Neural progenitor cell (in vitro differentiated cells): ENCODE data around the gene PAQR5. TPM values are rescaled to one million over a fixed set of nuclear protein-coding genes. Genes with fewer than 3 reads are reported as not detected.

Experiments
- DNase-seq: peaks from one replicate; pipeline ENCODE4 v3.0.0-alpha.2; 2016; ENCODE audit warnings: low spot score
- H2AFZ ChIP-seq: fragments of 200-600 bp; sonication (generic); replicated peaks from 2 replicates; pipeline ENCODE4 v1.6.1; 2016; ENCODE audit warnings: antibody characterized with exemption
- H3F3A ChIP-seq: fragments of 200-600 bp; sonication (generic); 2 replicates; pipeline ENCODE4 v1.6.1; 2016; ENCODE audit warnings: antibody characterized with exemption, low read depth
- H3K27ac ChIP-seq: fragments of 200-600 bp; sonication (generic); 2 replicates; pipeline ENCODE4 v1.5.1; 2016; ENCODE audit warnings: mild to moderate bottlenecking
- H3K27me3 ChIP-seq: fragments of 200-600 bp; sonication (generic); 2 replicates; pipeline ENCODE4 v1.6.1; 2016; ENCODE audit warnings: mild to moderate bottlenecking, moderate library complexity
- H3K36me3 ChIP-seq: fragments of 200-600 bp; sonication (generic); 2 replicates; pipeline ENCODE4 v1.5.1; 2016
- H3K4me1 ChIP-seq: fragments of 200-600 bp; sonication (generic); 2 replicates; pipeline ENCODE4 v1.6.1; 2016; ENCODE audit warnings: mixed run types
- H3K4me2 ChIP-seq: fragments of 200-600 bp; sonication (generic); 2 replicates; pipeline ENCODE4 v1.6.1; 2016
- H3K4me3 ChIP-seq: fragments of 200-600 bp; sonication (generic); 2 replicates; pipeline ENCODE4 v1.5.1; 2016
- H3K79me2 ChIP-seq: fragments of 200-600 bp; sonication (generic); 2 replicates; pipeline ENCODE4 v1.6.1; 2016; ENCODE audit warnings: low read depth
- H3K9ac ChIP-seq: fragments of 200-600 bp; sonication (generic); 2 replicates; pipeline ENCODE4 v1.6.1; 2016
- H3K9me3 ChIP-seq: fragments of 200-600 bp; sonication (generic); 2 replicates; pipeline ENCODE4 v1.5.1; 2016; ENCODE audit warnings: low read depth
- H4K20me1 ChIP-seq: fragments of 200-600 bp; sonication (generic); 2 replicates; pipeline ENCODE4 v1.6.1; 2016; ENCODE audit warnings: low read depth
- H3K27ac Mint-ChIP-seq: 3 replicates; pipeline ENCODE4 v1.8.0; 2021; ENCODE audit warnings: mixed read lengths
- H3K27me3 Mint-ChIP-seq: 2 replicates; pipeline ENCODE4 v1.8.0; 2022; ENCODE audit warnings: low read depth, mild to moderate bottlenecking, inconsistent platforms, moderate library complexity, mixed read lengths; ENCODE audit not compliant: insufficient read depth
- H3K36me3 Mint-ChIP-seq: 3 replicates; pipeline ENCODE4 v1.8.0; 2021; ENCODE audit warnings: mixed read lengths
- H3K4me1 Mint-ChIP-seq: 3 replicates; pipeline ENCODE4 v1.8.0; 2021; ENCODE audit warnings: mixed read lengths
- H3K4me3 Mint-ChIP-seq: 3 replicates; pipeline ENCODE4 v1.8.0; 2021; ENCODE audit warnings: mild to moderate bottlenecking, moderate library complexity, mixed read lengths
- H3K9me3 Mint-ChIP-seq: 3 replicates; pipeline ENCODE4 v1.8.0; 2020; ENCODE audit warnings: mixed read lengths
- CTCF ChIP-seq: fragments of 200-600 bp; sonication (generic); IDR thresholded peaks from 2 replicates; pipeline ENCODE4 v1.5.1; 2017; ENCODE audit warnings: antibody characterized with exemption, mild to moderate bottlenecking
- EZH2 ChIP-seq: fragments of 200-600 bp; sonication (generic); IDR thresholded peaks from 2 replicates; pipeline ENCODE4 v1.6.1; 2017; ENCODE audit warnings: antibody characterized with exemption, mild to moderate bottlenecking, moderate library complexity
- EZH2phosphoT487 ChIP-seq: fragments of 200-600 bp; sonication (generic); IDR thresholded peaks from 2 replicates; pipeline ENCODE4 v1.6.1; 2017; ENCODE audit warnings: antibody characterized with exemption
- total RNA-seq: library from RNA; depleted of rRNA; stranded (reverse); fragments of >200 nt; gene quantifications from 2 replicates; pipeline ENCODE4 v1.2.3, GENCODE V29; 2015; ENCODE audit warnings: low replicate concordance

Gene PAQR5
- total RNA-seq, 1 donor from 2014 or later, result 1.4 TPM

DNA sequence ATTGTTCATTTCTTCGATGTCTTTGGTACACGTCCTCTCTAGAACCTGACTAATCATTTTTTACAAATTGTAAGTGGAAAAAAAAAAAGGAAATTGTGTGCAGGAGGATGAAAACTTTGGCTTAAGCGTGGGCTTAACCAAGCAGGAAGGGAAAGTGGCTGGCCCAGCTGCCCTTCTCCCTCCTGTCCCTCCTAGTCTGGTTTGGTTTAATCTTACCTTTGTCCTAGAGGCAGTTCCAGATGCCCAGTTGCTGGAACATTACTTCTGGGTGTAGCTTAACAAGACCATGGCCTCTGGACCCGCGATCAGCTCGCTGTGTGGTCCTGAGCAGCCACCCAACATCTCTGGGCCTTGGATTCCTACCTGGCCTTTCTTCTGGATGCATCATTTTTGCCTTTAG, 15.4 kb downstream of the PAQR5 start:
- Mint-ChIP-seq H3K27me3 (peaks cover 5% of the 10 kb centered on the region), H3K9me3 (no peaks in the 10 kb centered on the region)
- no peaks in the 10 kb centered on the region for H3K36me3 ChIP-seq

GRCh38 chr15:69314736-69315135, 16.0 kb downstream of the PAQR5 start:
- no peaks in the 10 kb centered on the region for H4K20me1 ChIP-seq
- Mint-ChIP-seq H3K27ac (no peak overlapping the region), H3K27me3 (peaks cover 3% of the 10 kb centered on the region), H3K4me3 (no peak overlapping the region), H3K36me3 (no peaks in the 10 kb centered on the region), H3K4me1 (peaks cover 16% of the 10 kb centered on the region), H3K9me3 (no peaks in the 10 kb centered on the region)
- no peak overlapping the region for H2AFZ ChIP-seq
- no peak overlapping the region for H3K27ac ChIP-seq
- no peaks in the 10 kb centered on the region for H3K9me3 ChIP-seq
- no peak overlapping the region for H3K4me2 ChIP-seq
- no peak overlapping the region for H3K9ac ChIP-seq
- no peaks in the 10 kb centered on the region for H3K27me3 ChIP-seq
- no peaks in the 10 kb centered on the region for H3K36me3 ChIP-seq
- no peaks in the 10 kb centered on the region for H3K79me2 ChIP-seq
- TF ChIP-seq CTCF (no peak), EZH2phosphoT487 (no peak), EZH2 (no peak)
- no peak for DNase-seq
- no peaks in the 10 kb centered on the region for H3F3A ChIP-seq
- H3K4me1 ChIP-seq, result peaks cover 4% of the 10 kb centered on the region
- H3K4me3 ChIP-seq, result no peak overlapping the region

More for the DNA sequence above, 15.4 kb downstream of the PAQR5 start:
- no peaks in the 10 kb centered on the region for H3K9me3 ChIP-seq
- H2AFZ ChIP-seq, result no peak overlapping the region
- Mint-ChIP-seq H3K36me3 (no peaks in the 10 kb centered on the region), H3K4me1 (peaks cover 16% of the 10 kb centered on the region), H3K27ac (no peak overlapping the region), H3K4me3 (no peak overlapping the region)
- TF ChIP-seq CTCF, result no peak
- TF ChIP-seq EZH2, result no peak
- TF ChIP-seq EZH2phosphoT487, result no peak
- H3K4me2 ChIP-seq, result no peak overlapping the region
- H3K9ac ChIP-seq, result no peak overlapping the region
- peaks cover 4% of the 10 kb centered on the region for H3K4me1 ChIP-seq
- no peaks in the 10 kb centered on the region for H3F3A ChIP-seq
- no peak overlapping the region for H3K4me3 ChIP-seq
- no peak for DNase-seq
- no peak overlapping the region for H3K27ac ChIP-seq
- no peaks in the 10 kb centered on the region for H3K27me3 ChIP-seq
- no peaks in the 10 kb centered on the region for H3K79me2 ChIP-seq
- no peaks in the 10 kb centered on the region for H4K20me1 ChIP-seq

DNA sequence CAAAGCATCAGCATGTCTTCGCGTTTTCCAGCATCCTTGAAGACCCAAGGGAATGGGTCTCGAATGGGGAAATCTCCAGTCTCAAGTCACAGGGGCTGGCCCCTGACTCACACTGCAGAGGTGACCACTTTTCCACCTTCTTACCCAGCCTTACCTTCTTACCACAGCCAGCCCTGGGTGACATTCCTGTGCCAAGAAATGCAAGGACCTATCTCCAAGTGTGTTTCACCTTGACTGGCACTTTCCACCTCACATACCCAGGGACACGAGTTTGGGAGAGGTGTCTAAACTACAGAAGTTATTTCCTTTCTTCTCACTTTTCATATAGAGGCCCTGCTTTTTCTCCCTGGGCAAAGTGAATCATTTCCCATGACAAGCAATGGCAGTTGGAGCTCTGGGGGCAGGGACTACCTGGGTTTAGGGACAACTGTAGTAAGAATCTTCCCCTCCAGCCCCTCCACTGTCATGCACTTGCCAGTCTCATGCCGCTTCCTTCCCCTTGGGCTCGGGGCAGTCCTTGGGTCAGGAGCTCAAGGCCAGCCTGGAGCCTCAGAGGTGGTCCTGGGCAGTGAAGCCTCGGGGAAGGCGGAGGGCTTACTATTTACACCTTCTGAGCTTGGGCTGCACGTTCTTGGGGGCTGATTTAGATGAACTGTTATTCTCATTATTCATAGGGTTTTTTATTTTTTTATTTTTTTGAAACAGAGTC, 16.8 kb downstream of the PAQR5 start:
- H3K27ac Mint-ChIP-seq, result no peak overlapping the region
- H3K9me3 Mint-ChIP-seq, result no peaks in the 10 kb centered on the region
- Histone ChIP-seq H3K9ac (no peak overlapping the region), H4K20me1 (no peaks in the 10 kb centered on the region), H2AFZ (no peak overlapping the region), H3F3A (no peaks in the 10 kb centered on the region), H3K36me3 (no peaks in the 10 kb centered on the region), H3K4me2 (no peak overlapping the region), H3K4me3 (no peak overlapping the region), H3K4me1 (peaks cover 4% of the 10 kb centered on the region), H3K9me3 (no peaks in the 10 kb centered on the region), H3K27me3 (no peaks in the 10 kb centered on the region), H3K79me2 (no peaks in the 10 kb centered on the region), H3K27ac (no peak overlapping the region)
- H3K36me3 Mint-ChIP-seq, result no peaks in the 10 kb centered on the region
- no peak for DNase-seq
- peaks cover 3% of the 10 kb centered on the region for H3K27me3 Mint-ChIP-seq
- H3K4me1 Mint-ChIP-seq, result peaks cover 16% of the 10 kb centered on the region
- TF ChIP-seq EZH2 (no peak), CTCF (no peak), EZH2phosphoT487 (no peak)
- no peak overlapping the region for H3K4me3 Mint-ChIP-seq
